GM20000 (cell line): ENCODE data around the gene KRTAP17-1.

Experiments
- DNase-seq: peaks from one replicate; pipeline ENCODE4 v3.0.0; 2012; ENCODE audit warnings: low spot score
- CTCF ChIP-seq: IDR thresholded peaks from 2 replicates; pipeline ENCODE4 v1.5.1; 2012; ENCODE audit warnings: mild to moderate bottlenecking, control low read depth; ENCODE audit errors: extremely low read depth, missing control alignments

KRTAP17-1 gene

GRCh38 chr17:41301204-41301790 is 14.2 kb downstream of the KRTAP17-1 start:
- no peak for DNase-seq
- TF ChIP-seq CTCF = no peak

GRCh38 chr17:41298458-41299135 is 16.9 kb downstream of the KRTAP17-1 start:
- no peak for TF ChIP-seq CTCF
- no peak for DNase-seq

- TF ChIP-seq CTCF = no peak
- DNase-seq = no peak
Measured at GRCh38 chr17:41296846-41297245, 18.7 kb downstream of the KRTAP17-1 start.

- DNase-seq = peak; percentile 0
- no peak for TF ChIP-seq CTCF
Measured at GRCh38 chr17:41294016-41294415, 21.5 kb downstream of the KRTAP17-1 start.

GRCh38 chr17:41287050-41287449 is 28.5 kb downstream of the KRTAP17-1 start:
- TF ChIP-seq CTCF = no peak
- peak; percentile 1 for DNase-seq

- TF ChIP-seq CTCF = no peak
- peak; percentile 0 for DNase-seq
Measured at GRCh38 chr17:41284546-41284945, 31.0 kb downstream of the KRTAP17-1 start.

GRCh38 chr17:41284043-41284442 is 31.5 kb downstream of the KRTAP17-1 start:
- peak; percentile 0 for DNase-seq
- TF ChIP-seq CTCF = no peak
